HPDE6-E6E7 (cell line): ENCODE measurements around the gene MARK2.

Source experiments
- DNase-seq: peaks from one replicate; pipeline ENCODE4 v3.0.0; 2011; ENCODE audit warnings: missing footprints; ENCODE audit errors: extremely low spot score

Gene MARK2

DNA sequence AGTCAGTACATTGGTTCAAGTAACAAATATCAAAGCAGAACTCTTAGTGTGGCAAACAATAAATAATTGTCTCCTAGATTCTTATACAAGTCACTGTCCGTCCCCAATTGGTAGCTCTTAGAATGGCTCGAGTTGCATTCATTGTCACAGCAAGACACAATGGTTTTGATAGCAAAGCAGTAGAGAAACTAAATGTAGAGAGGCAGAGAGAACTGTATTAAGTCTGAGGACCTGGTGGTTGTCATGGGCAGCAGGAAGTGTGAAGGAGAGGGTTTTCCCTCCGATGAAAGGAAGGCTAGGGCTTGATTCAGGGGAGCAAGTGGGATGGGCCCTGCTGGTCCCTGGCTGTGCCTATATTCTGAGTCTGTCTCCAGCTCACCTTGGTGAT, 41.5 kb downstream of the MARK2 start:
- DNase-seq: no peak

DNA sequence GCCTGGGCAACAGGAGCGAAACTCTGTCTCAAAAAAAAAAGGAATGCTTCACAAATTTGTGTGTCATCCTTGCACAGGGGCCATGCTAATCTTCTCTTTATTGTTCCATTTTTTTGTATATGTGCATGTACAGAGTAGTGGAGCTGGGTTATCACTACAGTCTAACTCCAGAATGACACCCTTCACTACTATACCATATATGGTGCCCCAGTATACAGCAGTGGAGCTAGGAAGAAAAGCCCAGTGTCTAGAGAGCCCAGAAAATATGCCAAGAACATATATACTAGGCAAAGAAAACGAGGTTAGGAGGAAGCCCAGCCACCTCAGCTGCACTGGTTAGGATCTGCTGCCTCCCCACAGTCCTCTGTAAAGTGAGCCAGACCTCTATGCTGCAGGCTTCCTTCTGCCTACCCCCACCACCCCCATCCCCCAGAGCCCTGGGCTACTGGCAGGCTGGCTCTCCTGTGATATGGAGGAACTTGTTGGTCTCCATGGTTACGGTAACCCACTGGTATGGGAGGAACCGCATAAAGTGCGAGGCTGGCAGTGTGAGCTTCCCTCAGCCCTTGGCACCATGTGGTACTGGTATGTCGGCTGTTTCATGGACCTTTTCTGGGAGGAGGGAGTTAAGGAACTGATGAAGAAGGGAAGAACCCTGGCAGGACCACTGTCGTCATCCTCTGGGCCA, 43.8 kb downstream of the MARK2 start:
- DNase-seq: no peak

DNA sequence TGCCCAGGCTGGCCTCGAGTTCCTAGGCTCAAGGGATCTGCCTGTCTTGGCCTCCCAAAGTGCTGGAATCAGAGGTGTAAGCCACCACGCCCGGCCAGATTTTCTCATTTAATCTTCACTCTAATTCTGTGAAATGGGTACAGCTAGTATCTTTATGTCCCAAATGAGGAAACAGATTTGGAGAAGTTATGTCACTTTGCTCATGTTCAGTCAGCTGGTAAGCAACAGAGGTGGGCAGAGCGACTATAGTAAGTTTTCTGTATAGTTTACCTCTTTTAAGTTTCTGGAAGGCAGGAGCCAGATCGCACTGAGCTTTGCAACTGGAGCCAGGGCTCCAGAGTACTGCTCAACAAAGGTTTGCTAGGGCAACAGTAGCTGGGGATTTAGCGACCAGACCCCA, 44.9 kb downstream of the MARK2 start:
- no peak for DNase-seq

DNA sequence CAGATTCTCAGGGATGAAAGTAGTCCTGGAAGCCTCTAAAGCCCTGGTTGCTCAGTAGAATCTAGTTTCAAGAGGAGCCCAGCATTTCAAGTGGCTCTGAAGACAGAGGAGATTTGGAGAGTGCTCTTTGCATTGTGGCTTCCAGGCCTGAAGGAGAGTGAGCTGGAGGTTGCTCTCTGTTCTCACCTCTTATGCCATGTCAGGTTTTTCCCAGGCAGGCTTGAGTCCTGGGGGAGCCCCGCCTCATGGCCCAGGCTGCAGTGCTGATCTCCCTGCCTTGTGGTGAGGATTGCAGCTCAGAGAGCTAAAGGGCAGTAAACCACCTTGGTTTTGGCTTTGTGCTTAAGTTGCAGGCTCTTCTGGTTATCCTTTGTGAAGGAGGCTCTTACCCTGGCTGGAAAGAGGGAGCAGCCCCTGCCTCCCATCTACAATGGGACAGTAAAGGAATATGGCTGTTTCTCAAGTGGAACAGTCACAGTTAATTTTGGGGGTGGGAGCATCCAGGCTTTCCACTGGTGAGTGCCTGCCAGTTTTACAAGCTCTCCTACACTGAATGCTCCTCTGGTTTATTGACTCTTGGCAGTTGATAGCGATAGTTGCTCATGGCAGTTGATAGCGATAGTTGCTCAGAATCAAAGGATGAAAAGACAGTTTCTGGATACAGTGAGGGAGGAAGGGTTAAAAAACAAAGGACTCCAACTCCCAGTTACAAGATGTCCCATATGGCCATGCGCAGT, 45.5 kb downstream of the MARK2 start:
- DNase-seq: no peak

DNA sequence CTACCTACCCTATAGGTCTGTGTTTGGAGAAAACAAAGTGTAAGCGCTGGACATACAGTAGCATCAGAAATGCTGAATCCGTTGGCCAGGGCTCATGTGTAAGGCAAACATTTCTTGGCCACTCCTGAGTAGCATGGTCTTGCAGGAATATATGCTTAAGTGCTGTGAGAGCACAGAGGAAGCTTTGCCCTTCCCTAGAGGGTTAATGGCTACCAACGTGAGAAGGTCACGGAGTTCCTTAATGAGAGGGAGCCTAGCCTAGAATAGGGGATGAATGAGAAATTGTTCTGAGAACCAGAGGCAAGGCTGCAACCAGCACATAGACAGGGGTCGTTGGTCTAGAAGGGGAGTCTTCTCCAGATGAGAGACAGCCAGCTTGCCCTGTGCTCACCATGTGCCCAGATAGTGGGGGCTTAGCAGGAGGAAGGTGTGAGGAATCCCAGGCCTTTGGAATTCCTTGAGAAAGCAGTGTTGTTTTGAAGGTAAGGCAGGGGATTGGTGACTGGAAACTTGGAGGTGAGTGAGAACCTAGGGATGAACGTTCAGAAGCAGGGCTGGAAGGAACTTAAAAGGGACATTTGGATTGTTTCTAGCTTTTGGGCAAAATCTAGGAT, 48.6 kb downstream of the MARK2 start:
- no peak for DNase-seq

DNA sequence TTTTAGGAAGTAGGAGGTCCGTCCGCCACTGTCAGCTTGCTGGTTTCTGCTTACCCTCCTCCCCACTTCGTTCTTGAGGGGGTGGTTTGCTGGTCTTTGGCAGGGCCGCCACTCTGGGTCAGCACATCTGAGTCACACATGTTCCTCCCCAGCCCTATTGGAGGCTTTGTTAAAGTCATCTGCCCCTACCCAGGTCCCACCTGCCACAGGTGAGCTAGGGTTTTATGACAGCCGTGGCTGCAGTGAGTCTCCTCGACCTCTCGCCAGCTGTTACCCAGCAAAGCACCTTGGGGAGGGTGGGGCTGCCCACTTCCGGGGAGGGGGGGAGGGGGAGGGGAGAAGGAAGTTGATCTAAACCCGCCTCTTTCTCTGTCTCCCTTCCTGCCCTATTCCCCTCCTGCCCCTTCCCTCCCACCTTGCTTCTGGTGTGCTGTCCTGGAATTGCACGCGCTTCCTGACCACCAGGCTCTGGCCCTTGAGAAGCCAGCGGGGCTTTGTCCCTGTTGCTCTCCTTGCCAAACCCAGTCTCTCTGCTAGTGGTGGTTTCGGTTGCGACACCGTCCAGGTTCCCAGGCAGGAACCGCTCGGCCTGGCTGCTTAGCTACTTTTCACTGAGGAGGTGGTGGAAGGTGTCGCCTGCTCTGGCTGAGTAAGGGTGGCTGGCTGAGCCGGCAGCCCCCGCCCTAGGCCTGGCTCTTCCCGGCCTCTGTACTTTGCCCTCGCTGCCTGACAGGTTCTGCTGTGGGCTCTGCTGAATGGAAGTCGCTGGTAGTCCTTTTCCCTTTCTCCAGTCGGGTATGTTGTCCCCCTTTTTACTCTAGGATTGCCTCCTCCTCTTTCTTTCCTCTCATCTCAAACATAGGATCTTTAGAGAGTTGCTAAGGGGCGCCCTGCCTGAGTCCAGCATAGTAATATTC, 49.5 kb downstream of the MARK2 start:
- DNase-seq: peak; percentile 82

DNA sequence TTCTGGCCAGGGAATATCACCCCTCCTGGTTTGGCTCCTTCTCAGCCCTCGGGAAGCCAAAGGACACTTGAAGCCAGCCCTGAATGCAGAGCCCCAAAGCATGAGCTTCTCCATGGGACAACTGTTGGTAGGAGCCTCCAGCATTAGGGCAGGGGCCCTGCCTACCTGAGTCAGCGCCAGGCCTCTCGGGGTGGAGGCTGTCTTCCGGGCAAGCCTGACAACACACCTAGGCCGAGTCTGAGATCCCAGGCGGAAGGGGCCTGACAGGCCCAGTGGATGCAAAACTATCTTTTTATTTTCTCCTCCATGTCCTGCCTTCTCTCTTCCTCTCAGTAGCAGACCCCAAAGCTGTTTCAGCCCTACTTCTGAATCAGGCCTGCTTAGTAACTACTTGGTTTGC, 50.4 kb downstream of the MARK2 start:
- DNase-seq: peak; percentile 87

DNA sequence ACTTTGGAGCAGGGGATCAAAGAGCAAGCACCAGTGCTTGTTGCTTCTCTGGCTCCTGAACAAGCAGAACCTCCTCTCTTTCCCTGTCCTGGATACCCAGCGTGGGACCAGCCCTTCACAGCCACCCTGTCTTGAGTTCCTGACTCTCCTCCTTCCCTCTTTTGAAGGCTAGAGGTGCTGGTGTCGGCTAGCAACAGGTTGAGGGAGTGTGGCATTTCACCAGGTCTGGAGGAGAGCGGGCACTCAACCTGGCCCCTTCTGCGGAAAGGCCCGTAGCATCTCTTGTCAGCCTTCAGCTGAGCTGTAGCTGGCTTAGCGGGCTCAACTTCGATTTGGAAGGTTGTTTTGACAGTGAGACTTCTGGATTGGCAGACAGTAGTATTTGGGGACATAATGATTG, 51.5 kb downstream of the MARK2 start:
- DNase-seq: no peak

DNA sequence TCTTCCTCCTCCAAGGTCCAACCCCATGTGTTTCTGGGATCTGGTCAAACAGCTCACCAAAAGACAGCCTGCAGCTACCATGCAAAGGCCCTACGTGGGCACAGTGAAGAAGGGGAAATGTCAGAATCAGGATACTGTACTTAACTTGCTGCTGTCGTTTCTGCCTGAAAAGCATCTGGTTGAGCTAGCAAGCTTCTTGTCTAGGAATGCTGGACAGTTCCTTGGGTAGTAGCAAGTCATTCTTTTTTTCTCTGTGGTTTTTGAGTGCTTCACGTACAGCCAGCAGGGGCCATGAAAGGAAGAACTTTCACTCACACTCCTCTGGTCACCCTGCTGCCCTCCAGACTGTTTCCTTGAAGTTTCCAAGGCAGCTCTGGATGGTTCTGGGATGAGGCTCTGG, 53.3 kb downstream of the MARK2 start:
- no peak for DNase-seq

DNA sequence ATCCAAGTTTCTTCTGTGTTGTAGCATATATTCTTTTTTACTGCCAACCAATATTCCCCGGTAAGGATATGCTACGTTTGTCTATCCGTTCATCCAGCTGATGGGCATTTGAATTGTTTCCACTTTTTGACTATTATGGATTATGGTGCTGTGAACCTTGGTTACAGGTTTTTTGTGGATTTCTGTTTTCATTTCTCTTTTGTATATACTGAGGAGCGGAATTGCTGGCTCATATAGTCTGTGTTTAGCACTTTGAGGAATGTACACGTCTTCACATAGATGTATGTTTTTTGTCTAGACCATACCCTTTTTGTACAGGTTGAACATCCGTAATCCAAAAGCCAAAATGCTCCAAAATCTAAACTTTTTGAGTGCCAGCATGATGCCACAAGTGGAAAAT, 54.4 kb downstream of the MARK2 start:
- no peak for DNase-seq

DNA sequence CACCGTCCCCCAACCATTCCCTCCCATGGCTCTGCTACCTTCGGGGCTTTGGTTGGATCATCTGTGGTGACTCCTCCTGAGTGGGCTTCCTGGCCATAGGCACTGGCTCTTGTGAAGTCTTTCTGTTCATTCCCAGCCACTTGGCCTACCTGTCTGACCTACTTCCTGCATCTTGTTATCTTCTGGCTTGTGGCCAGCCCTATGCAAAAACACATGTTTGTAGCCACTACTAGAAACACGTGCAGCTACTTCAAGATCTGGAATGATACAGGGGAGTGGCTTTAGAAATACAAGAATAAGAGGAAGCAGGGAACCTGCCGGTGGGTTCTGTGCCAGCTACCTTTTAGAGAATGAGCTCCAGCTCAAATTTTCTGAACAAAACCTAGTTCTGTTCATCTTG, 57.2 kb downstream of the MARK2 start:
- no peak for DNase-seq

DNA sequence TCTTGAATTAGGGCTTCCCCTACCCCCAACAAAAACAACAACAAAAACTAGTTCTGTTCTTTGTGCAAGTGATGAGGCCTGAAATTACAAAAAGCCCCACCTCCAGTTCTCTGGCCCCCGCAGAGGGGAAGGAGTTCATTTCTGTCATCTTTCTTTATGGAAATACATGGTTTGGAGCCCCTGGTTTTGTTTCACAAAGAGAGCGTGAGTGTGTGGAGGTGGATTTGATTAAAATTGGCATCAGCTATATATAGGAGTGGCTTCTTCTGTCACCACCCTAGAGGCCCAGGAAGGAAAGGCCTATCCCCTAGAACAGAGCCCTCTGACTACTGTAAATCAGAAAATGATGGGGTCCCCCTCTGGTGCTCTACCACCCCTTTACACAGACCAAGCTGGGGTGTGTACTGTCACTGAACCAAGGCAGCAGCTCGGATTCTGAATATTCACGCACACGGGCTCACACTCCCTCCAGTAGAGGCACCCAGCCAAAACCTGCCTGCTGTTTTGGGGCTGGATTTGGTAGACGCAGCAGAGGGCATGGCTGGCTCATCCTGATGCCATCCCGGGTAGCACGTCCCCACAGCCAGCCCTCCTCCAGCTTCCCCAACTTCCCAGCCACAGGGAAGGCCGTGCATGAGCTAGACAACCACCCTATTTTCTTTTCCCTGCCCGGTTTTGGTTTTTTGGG, 58.7 kb downstream of the MARK2 start:
- no peak for DNase-seq

DNA sequence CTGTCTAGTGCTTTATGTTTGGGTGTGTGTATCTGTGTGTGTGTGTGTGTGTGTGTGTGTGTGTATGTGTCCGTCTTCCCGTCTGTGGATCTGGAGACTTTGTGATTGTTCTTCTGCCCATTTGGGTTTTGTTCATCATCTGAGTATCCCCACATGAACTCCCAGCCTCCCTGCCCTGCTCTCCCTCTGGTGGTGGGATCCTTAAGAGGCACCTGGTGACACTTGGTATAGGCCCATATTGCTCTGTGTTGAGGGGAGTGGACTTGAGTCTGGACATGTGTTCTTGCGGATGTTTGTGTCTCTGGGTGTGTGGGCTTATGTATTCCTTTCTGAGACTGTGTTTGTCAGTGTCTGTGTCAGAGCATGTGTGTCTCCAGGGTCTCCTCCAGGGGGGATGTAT, 62.8 kb downstream of the MARK2 start:
- no peak for DNase-seq

DNA sequence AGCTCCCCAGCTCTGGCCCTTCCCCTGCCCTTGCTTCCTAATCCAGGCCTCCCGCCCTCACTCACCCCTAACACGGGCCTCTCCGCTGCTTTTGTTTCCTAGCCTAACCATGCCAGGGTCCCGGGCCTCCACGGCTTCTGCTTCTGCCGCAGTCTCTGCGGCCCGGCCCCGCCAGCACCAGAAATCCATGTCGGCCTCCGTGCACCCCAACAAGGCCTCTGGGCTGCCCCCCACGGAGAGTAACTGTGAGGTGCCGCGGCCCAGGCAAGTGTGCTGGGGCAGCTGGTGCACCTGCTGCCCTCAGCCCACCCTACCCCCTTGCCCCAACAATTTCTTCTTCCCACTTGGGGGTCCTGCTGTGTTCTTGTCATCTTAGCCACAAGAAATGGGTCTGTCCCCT, 65.0 kb downstream of the MARK2 start:
- DNase-seq: no peak

DNA sequence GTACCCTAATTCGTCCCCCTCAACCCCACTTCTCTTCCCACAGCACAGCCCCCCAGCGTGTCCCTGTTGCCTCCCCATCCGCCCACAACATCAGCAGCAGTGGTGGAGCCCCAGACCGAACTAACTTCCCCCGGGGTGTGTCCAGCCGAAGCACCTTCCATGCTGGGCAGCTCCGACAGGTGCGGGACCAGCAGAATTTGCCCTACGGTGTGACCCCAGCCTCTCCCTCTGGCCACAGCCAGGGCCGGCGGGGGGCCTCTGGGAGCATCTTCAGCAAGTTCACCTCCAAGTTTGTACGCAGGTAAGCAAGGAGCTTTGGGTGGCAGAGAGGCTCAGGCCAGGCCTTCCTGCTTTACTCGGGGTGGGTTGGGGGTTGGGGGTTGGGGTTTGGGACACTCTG, 65.8 kb downstream of the MARK2 start:
- DNase-seq: no peak

DNA sequence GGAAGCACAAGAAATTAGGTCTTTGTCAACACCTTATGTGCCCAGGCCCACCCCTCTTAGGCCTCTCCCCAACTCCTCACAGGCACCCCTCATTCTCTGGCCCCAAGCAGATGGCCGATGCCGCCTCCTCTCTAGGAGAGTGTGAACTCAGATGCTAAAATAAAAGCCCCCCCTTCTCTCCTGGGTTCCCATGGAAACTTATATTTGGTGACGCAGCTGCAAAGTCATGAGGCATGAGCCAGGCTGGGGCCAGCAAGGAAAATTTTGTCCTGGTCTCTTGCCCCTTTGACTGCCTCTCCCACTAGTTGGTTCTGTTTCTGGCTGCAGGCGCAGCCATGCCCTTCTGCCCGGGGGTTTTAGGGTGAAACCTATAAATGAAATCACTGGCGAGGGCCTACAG, 66.3 kb downstream of the MARK2 start:
- DNase-seq: no peak

DNA sequence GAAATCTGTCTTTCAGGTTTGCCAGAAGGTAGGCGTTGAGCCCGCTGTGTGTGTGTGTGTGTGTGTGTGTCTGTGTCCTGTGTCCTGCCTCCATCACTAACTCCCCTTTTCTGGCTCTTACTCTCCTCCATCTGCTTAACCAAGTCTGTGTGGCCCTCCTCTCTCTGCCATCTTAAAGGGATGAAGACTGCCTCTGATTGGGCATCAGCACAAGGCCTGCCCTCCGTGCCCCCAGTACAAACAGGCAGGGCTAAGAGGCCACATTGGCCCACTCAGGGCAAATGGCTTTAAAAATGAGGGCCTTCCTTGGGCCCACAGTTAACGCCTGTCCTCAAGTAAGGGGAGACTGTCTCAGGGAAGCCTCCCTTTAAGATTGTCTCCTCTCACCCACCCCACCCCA, 67.2 kb downstream of the MARK2 start:
- DNase-seq: no peak

DNA sequence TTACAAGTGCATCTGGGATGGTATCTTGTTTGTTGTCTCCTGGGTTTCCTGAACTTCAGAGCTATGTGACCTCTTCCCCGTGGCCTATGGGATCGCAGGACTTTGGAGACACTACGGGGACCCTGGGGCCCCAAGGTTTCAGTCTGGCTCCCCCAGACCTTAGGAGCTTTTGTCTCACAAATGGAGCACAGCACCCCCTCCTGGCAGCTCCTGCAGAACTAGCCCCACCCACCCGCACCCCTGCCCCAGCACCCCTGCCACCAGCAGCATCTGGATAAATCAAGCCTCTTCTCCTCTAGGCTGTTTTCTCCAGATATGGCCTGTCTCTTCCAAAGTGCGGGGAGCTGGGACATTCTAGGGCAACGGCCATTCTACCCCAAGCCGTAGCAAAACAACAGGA, 67.7 kb downstream of the MARK2 start:
- no peak for DNase-seq

DNA sequence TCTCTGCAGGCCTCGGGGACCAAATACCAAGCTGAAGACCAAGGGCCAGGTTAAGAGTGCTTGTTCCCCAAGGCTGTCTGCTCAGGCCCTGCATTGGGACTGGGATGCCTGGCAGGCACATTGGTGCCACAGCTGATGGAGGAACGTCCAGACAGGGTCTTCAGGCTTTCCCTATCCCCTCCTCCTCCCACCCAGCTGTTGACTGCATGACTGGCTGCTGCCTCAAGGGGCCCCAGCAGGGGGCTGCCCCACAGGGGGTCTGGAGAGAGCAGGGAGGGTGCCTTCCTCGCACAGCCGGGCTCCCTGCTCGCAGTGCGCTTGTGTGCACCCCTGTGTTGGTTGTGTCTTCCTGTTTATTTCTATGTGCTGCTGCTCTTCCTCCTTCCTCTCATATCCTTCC, 68.2 kb downstream of the MARK2 start:
- DNase-seq: no peak

DNA sequence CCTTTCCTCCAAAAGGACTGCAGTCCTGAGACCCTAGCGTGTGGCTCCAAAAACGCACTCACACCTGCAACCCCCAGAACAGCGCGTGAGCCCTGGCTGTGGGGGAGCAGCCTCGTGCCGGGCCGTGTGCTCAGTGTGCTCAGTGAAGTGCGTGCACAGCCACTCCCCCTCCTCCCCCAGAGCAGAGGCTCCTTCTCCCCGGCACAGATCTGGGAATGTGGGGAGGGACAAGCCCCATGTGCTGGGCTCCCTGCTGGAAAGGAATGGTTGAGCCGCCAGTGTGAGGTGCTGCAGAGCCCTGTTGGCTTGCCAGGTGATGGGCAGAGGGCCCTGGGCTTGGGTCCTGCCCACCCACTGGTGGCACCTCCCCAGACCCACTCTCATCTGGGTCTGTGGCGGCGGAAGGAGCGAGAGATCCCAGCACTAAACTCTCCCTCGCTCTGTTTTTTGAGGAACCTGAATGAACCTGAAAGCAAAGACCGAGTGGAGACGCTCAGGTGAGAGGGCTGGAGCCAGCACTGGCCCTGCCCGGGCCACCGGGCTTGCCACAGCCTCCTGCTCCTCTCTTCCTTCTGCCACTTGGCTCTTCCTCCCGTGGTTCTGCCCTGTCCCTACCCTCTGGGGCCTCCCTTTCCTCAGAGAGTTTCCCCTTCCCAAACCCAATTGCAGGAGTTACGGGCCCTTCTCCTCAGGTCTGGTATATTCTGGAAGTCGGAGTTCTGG, 69.1 kb downstream of the MARK2 start:
- no peak for DNase-seq
